ENCODE measurements around the gene PDGFD. TPM values are rescaled to one million over a fixed set of nuclear protein-coding genes. Genes with fewer than 3 reads are reported as not detected.

PDGFD gene
- total RNA-seq, 2 experiments from 2014 or later, result not detected

GRCh38 chr11:103902994-103903393 lies 261.0 kb downstream of the PDGFD start:
- DNase-seq, result no peak
- Mint-ChIP-seq H3K36me3 (no peaks in the 10 kb centered on the region), H3K9me3 (no peaks in the 10 kb centered on the region), H3K27me3 (no peaks in the 10 kb centered on the region), H3K27ac (no peak overlapping the region), H3K4me3 (no peak overlapping the region), H3K4me1 (no peaks in the 10 kb centered on the region)

DNA sequence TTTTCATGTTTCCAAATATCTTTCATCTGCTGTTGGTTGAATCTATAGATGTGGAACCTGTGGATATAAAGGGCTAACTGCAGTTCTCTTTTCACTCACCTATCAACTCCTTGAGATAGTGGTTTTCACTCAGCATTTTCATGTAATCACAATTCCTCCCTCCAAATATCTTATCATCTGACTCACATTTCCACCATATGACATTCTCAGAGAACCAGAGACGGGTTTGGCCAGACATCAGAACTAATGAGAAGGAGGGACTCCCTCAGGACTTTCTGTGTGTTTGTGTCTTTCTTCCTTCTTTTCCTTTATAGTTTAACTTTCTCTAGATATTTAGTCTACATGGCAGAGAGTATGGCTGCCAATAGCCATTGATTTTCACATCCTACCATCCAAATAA lies 262.3 kb downstream of the PDGFD start:
- no peaks in the 10 kb centered on the region for H3K9me3 Mint-ChIP-seq
- H3K4me1 Mint-ChIP-seq, result no peaks in the 10 kb centered on the region
- no peak for DNase-seq
- H3K36me3 Mint-ChIP-seq, result no peaks in the 10 kb centered on the region
- H3K4me3 Mint-ChIP-seq, result no peak overlapping the region
- no peaks in the 10 kb centered on the region for H3K27me3 Mint-ChIP-seq
- H3K27ac Mint-ChIP-seq, result no peak overlapping the region

DNA sequence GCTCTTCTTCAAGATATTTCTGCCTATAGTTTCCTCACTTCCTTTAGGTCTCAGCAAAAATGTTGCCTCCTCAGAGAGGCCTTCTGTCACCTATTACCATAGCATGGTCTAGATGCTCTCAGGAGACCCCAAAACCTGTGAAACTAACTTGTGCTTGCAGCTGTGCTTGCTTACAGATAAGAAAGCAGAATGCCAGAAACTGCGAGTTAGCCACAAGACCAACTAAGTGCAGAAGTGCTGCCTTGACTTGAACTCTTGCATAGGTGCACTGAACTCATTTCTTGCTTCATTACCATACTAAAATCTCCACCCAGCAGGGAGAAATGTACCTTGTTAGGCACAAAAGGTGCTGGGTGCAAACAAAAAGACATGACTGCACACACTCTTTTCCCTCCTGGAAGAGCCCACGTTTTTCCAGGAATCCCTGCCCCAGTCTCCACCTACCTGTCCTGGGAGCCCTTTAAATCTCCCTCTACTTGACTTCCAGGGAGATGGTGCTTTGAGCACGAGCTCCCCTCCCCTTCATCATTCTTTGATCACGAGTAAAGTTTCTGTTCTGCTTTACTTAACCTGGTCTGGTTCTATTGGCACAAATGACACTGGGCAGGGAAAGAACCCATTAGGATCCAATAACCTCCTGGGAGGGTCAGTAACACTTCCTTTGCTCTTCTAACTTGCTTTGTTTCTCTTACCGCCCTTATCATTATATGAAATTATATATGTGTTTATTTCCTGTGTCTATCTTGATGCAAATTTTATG lies 265.2 kb downstream of the PDGFD start:
- Mint-ChIP-seq H3K27me3 (no peaks in the 10 kb centered on the region), H3K4me3 (no peak overlapping the region), H3K36me3 (no peaks in the 10 kb centered on the region), H3K27ac (no peak overlapping the region), H3K4me1 (no peaks in the 10 kb centered on the region), H3K9me3 (no peaks in the 10 kb centered on the region)
- DNase-seq, result no peak

DNA sequence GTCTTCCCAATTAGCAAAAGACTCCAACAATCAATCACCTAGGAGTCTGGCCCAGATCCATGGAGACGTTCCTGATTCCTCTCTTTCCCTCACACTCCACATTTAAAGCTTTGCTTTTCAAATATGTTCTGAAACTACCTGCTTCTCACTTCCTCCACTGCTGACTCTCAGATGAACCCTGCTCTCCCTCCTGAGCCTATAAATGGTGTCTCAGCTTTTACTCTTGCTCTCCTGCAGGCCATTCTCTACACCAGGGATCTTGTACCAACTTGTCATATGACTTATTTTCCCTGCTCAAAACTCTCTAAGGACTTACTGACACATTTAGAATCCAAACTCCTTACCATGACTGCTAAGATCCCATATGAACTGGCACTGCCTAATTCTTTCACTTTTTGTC lies 265.9 kb downstream of the PDGFD start:
- no peaks in the 10 kb centered on the region for H3K9me3 Mint-ChIP-seq
- no peak for DNase-seq
- H3K4me3 Mint-ChIP-seq, result no peak overlapping the region
- no peak overlapping the region for H3K27ac Mint-ChIP-seq
- H3K27me3 Mint-ChIP-seq, result no peaks in the 10 kb centered on the region
- no peaks in the 10 kb centered on the region for H3K36me3 Mint-ChIP-seq
- H3K4me1 Mint-ChIP-seq, result no peaks in the 10 kb centered on the region

- DNase-seq, result no peak
- Mint-ChIP-seq H3K4me3 (no peak overlapping the region), H3K27me3 (no peaks in the 10 kb centered on the region), H3K36me3 (no peaks in the 10 kb centered on the region), H3K27ac (no peak overlapping the region), H3K4me1 (no peaks in the 10 kb centered on the region), H3K9me3 (no peaks in the 10 kb centered on the region)
Observed at GRCh38 chr11:103897160-103897936, 266.6 kb downstream of the PDGFD start.

- Mint-ChIP-seq H3K27ac (no peak overlapping the region), H3K4me1 (no peaks in the 10 kb centered on the region), H3K27me3 (no peaks in the 10 kb centered on the region), H3K36me3 (no peaks in the 10 kb centered on the region), H3K4me3 (no peak overlapping the region), H3K9me3 (peaks cover 4% of the 10 kb centered on the region)
- DNase-seq, result no peak
Observed at GRCh38 chr11:103895106-103895505, 268.8 kb downstream of the PDGFD start.

- H3K27ac Mint-ChIP-seq, result no peak overlapping the region
- no peaks in the 10 kb centered on the region for H3K27me3 Mint-ChIP-seq
- no peaks in the 10 kb centered on the region for H3K36me3 Mint-ChIP-seq
- no peak overlapping the region for H3K4me3 Mint-ChIP-seq
- DNase-seq, result no peak
- H3K9me3 Mint-ChIP-seq, result peaks cover 8% of the 10 kb centered on the region
- H3K4me1 Mint-ChIP-seq, result no peaks in the 10 kb centered on the region
Observed at GRCh38 chr11:103894673-103895072, 269.3 kb downstream of the PDGFD start.

DNA sequence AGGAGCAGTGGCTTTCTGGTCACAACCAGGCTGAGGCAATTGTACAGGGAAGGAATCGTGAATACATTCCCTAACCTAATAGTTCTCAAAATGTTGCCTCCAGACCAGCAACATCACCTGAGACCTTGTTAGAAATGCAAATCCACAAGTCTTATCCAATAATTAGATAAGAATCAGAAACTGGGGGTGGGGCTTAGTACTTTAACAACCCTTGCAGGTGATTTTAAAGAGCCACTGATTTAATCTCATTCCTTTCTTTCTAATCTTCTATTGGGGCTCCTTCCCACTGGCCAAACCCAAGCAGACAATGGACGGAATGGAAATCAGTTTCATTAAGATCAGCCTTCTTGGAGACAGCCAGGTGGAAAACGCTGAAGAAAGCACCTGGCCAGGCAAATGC lies 269.9 kb downstream of the PDGFD start:
- H3K9me3 Mint-ChIP-seq, result peaks cover 8% of the 10 kb centered on the region
- DNase-seq, result no peak
- no peak overlapping the region for H3K4me3 Mint-ChIP-seq
- no peak overlapping the region for H3K27ac Mint-ChIP-seq
- no peaks in the 10 kb centered on the region for H3K4me1 Mint-ChIP-seq
- no peaks in the 10 kb centered on the region for H3K36me3 Mint-ChIP-seq
- no peaks in the 10 kb centered on the region for H3K27me3 Mint-ChIP-seq

DNA sequence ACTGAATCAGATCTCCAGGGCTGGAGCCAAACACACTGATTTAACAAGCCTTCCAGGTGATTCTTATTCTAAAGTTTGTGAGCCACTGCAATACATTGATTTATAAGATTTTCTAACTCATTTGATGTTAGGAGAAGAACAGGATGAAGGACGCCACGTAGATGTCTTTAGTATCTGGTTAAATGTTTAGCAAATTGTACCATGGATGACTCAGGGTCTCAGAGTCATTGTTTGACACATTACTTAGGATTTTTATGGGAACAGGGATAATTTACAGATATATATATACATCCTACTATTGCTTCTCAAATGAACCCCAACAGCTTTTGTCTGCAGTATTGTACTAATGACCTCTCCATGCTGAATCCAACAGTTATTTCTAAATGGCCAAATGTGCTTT lies 270.6 kb downstream of the PDGFD start:
- Mint-ChIP-seq H3K4me3 (no peak overlapping the region), H3K36me3 (no peaks in the 10 kb centered on the region), H3K27ac (no peak overlapping the region), H3K27me3 (no peaks in the 10 kb centered on the region), H3K4me1 (no peaks in the 10 kb centered on the region), H3K9me3 (peaks cover 8% of the 10 kb centered on the region)
- DNase-seq, result no peak

DNA sequence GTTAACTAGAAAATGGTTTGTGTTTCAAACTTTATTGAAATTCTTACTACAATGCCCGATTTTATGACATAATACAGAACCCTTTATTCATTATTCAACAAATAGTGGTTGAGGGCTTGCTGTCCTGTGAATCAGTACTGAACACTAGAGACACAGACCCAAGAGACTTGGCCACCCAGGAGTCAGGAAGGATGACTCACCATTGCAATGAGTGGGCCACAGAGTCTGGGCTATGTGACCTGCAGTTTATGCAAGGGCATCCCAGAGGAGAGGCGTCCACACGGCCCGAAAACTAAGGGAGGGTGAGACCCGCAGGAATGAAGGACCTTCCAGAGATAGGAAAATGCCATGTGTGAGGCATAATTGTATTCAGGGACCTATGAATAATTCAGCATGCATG lies 271.3 kb downstream of the PDGFD start:
- no peak overlapping the region for H3K4me3 Mint-ChIP-seq
- H3K27ac Mint-ChIP-seq, result no peak overlapping the region
- H3K27me3 Mint-ChIP-seq, result no peaks in the 10 kb centered on the region
- H3K4me1 Mint-ChIP-seq, result no peaks in the 10 kb centered on the region
- H3K36me3 Mint-ChIP-seq, result no peaks in the 10 kb centered on the region
- no peak for DNase-seq
- peaks cover 8% of the 10 kb centered on the region for H3K9me3 Mint-ChIP-seq

DNA sequence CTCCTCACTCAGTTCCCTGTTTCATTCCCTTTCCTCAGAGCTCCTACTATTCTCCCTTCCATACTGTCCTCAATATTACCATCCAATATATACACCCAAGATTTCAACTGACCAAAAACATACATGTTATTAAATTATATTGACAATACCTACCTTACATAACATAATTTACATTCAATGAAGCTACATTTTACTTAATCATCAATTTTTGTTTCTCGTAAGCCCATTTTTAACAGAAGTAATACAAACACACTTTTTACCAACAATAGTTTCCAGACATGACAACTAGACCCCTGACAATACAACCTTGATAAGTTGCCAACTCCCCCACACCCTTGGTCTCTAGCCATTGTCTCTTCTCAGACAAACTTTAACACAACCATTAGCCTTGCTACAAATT lies 273.3 kb downstream of the PDGFD start:
- Mint-ChIP-seq H3K27me3 (no peaks in the 10 kb centered on the region), H3K9me3 (peaks cover 8% of the 10 kb centered on the region), H3K4me3 (no peak overlapping the region), H3K4me1 (no peaks in the 10 kb centered on the region), H3K27ac (no peak overlapping the region), H3K36me3 (no peaks in the 10 kb centered on the region)
- DNase-seq, result no peak

GRCh38 chr11:103889679-103890078 lies 274.3 kb downstream of the PDGFD start:
- Mint-ChIP-seq H3K9me3 (peaks cover 8% of the 10 kb centered on the region), H3K4me1 (no peaks in the 10 kb centered on the region), H3K36me3 (no peaks in the 10 kb centered on the region), H3K27me3 (no peaks in the 10 kb centered on the region), H3K27ac (no peak overlapping the region), H3K4me3 (no peak overlapping the region)
- no peak for DNase-seq

DNA sequence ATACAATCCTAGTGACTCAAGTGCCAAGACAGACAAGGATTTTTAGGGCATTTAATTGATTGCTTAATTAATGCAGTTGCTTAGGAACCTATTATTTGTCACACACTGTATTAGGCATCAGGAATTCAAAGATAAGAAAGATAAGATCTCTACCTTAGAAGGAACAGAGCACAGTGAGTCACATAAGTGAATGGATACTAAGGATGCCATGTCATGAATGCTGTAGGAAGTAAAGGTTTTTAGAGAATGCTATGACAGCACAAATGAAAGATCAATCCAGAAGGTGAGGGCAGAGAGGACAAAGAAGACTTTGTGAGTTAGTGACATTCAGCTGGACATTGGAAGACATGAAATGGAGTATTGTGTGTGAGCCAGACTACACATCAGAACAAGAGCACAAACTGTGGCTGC lies 275.4 kb downstream of the PDGFD start:
- Mint-ChIP-seq H3K4me3 (no peak overlapping the region), H3K27me3 (no peaks in the 10 kb centered on the region), H3K4me1 (no peaks in the 10 kb centered on the region), H3K27ac (no peak overlapping the region), H3K9me3 (peaks cover 8% of the 10 kb centered on the region), H3K36me3 (no peaks in the 10 kb centered on the region)
- DNase-seq, result no peak

DNA sequence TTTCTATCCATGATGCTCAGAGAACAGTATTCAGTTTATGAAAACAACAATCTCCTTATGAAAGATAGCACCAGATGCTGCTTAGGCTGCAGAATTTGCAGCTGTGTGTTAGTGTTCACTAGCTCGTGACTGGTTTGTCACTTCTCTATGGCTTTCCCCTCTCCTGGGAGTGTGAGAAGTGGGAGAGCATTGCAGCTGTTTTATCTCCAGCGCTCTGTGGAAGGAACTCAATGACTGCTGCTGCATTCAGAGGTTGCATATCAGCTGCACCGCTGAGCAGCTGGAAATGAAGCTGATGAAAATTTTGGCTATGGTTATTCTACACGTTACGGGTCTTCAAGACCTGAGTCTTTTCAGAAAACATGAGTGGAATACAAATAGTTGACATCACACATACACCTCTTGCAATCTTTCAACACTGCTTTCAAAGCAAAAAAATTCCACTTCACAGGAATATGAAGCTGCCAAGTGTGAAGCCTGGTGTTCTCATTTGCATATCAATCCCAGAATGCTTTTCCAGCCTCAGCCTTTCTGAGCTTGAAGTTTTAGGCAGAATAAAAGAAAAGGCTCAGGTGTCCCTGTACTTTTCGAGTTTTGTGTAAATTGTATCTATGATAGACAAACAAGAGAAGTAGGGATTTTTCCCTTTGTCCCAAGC lies 276.8 kb downstream of the PDGFD start:
- DNase-seq, result no peak
- no peaks in the 10 kb centered on the region for H3K36me3 Mint-ChIP-seq
- no peak overlapping the region for H3K4me3 Mint-ChIP-seq
- no peak overlapping the region for H3K27ac Mint-ChIP-seq
- H3K4me1 Mint-ChIP-seq, result no peaks in the 10 kb centered on the region
- H3K9me3 Mint-ChIP-seq, result peaks cover 8% of the 10 kb centered on the region
- no peaks in the 10 kb centered on the region for H3K27me3 Mint-ChIP-seq

- no peaks in the 10 kb centered on the region for H3K27me3 Mint-ChIP-seq
- no peak overlapping the region for H3K4me3 Mint-ChIP-seq
- H3K27ac Mint-ChIP-seq, result no peak overlapping the region
- no peaks in the 10 kb centered on the region for H3K4me1 Mint-ChIP-seq
- no peak for DNase-seq
- no peaks in the 10 kb centered on the region for H3K9me3 Mint-ChIP-seq
- H3K36me3 Mint-ChIP-seq, result no peaks in the 10 kb centered on the region
Observed at GRCh38 chr11:103883856-103884255, 280.1 kb downstream of the PDGFD start.
